Effector memory CD8-positive, alpha-beta T cell (primary cell): ENCODE results near the gene ZFP14.

Experiments used
- ATAC-seq: fragments of 150-1000 bp; cut with Tn5 transposase; replicated peaks from 2 replicates; pipeline ENCODE4 v1.10.0; 2021; ENCODE audit warnings: mild to moderate bottlenecking, moderate library complexity
- DNase-seq, 3 experiments: peaks; one replicate each; pipeline ENCODE4 v3.0.0; 2021
- H3K27ac Mint-ChIP-seq, 2 donors: one replicate each; pipeline ENCODE4 v1.8.0; 2022; ENCODE audit warnings: mild to moderate bottlenecking in 2 of 2, mixed read lengths in 2 of 2, moderate library complexity in 2 of 2
- H3K27me3 Mint-ChIP-seq, 2 donors: one replicate each; pipeline ENCODE4 v1.8.0; 2022; ENCODE audit warnings: mixed read lengths in 2 of 2
- H3K36me3 Mint-ChIP-seq: one replicate; pipeline ENCODE4 v1.8.0; 2022; ENCODE audit warnings: mild to moderate bottlenecking, moderate library complexity, mixed read lengths; ENCODE audit not compliant: insufficient read depth
- H3K4me1 Mint-ChIP-seq, 2 donors: one replicate each; pipeline ENCODE4 v1.8.0; 2022; ENCODE audit warnings: low read depth in 2 of 2, mixed read lengths in 2 of 2
- H3K4me3 Mint-ChIP-seq, 2 donors: one replicate each; pipeline ENCODE4 v1.8.0; 2022; ENCODE audit warnings: mild to moderate bottlenecking in 2 of 2, mixed read lengths in 2 of 2, moderate library complexity in 2 of 2
- H3K9me3 Mint-ChIP-seq, 2 donors: one replicate each; pipeline ENCODE4 v1.8.0; 2022; ENCODE audit warnings: mixed read lengths in 2 of 2
- total RNA-seq, 9 experiments: gene quantifications; one replicate each; lab custom pipeline; 2026; lab: John Stamatoyannopoulos, UW

ZFP14 gene
- 6.8 to 46.2 (median 12.1) reads per million in 9 experiments for total RNA-seq

- peak within 1 kb of the TSS; percentile 97 for H3K4me3 Mint-ChIP-seq
- H3K4me1 Mint-ChIP-seq, result peaks cover 19 to 25% of the 10 kb centered on the region in 2 donors
- peak; percentile 98 for ATAC-seq
- no peaks in the 10 kb centered on the region for H3K9me3 Mint-ChIP-seq
- peak; percentile 92 to 94 (median 93) for DNase-seq
- H3K27ac Mint-ChIP-seq, result peak within 1 kb of the TSS; percentile 97 to 98
- H3K27me3 Mint-ChIP-seq, result no peaks in the 10 kb centered on the region
- H3K36me3 Mint-ChIP-seq, result peaks cover 31% of the 10 kb centered on the region
These were observed at the start of gene ZFP14 for GRCh38 chr19:36378625-36379509. Gene ZFP14 (minus strand): TSS chr19:36379201. CDS start chr19:36367892, 11,309 bp downstream.

GRCh38 chr19:36423925-36424324 lies 44.9 kb upstream of the ZFP14 start:
- H3K4me3 Mint-ChIP-seq, result no peak overlapping the region
- peaks cover 3% of the 10 kb centered on the region for H3K36me3 Mint-ChIP-seq

GRCh38 chr19:36421749-36422481 lies 42.9 kb upstream of the ZFP14 start:
- peak overlapping the region in 1 of 2 donors; percentile 4 for H3K4me3 Mint-ChIP-seq
- H3K27ac Mint-ChIP-seq, result no peak overlapping the region
- H3K36me3 Mint-ChIP-seq, result peaks cover 16% of the 10 kb centered on the region
- DNase-seq, result no peak
- no peak for ATAC-seq
- peaks cover 1 to 3% of the 10 kb centered on the region in 2 donors for H3K9me3 Mint-ChIP-seq
- H3K4me1 Mint-ChIP-seq, result peaks cover 16% of the 10 kb centered on the region in 2 donors
- H3K27me3 Mint-ChIP-seq, result peaks cover 16 to 46% of the 10 kb centered on the region in 2 donors

More at GRCh38 chr19:36423925-36424324, 44.9 kb upstream of the ZFP14 start:
- ATAC-seq (no peak), DNase-seq (no peak)
- Mint-ChIP-seq H3K27me3 (peaks cover 16 to 52% of the 10 kb centered on the region in 2 donors), H3K27ac (no peak overlapping the region), H3K4me1 (no peaks in the 10 kb centered on the region), H3K9me3 (peaks cover 1 to 8% of the 10 kb centered on the region in 2 donors)

- H3K27ac Mint-ChIP-seq, result no peak overlapping the region
- peaks cover 16 to 38% of the 10 kb centered on the region in 2 donors for H3K27me3 Mint-ChIP-seq
- H3K4me1 Mint-ChIP-seq, result peaks cover 16 to 19% of the 10 kb centered on the region in 2 donors
These were observed 42.2 kb upstream of the ZFP14 start for GRCh38 chr19:36420961-36421748.

GRCh38 chr19:36418287-36419001 lies 39.4 kb upstream of the ZFP14 start, which contains the start of gene ZFP82:
Gene ZFP82 (minus strand): TSS chr19:36418644. CDS start chr19:36409789, 8,855 bp downstream.
- peak; percentile 88 for ATAC-seq
- no peaks in the 10 kb centered on the region for H3K9me3 Mint-ChIP-seq
- peak within 1 kb of the TSS; percentile 98 to 99 for H3K4me3 Mint-ChIP-seq
- H3K4me1 Mint-ChIP-seq, result peaks cover 16 to 25% of the 10 kb centered on the region in 2 donors
- H3K27me3 Mint-ChIP-seq, result peaks cover 16 to 26% of the 10 kb centered on the region in 2 donors
- H3K27ac Mint-ChIP-seq, result peak within 1 kb of the TSS; percentile 98 to 99
- peak; percentile 62 to 71 (median 67) for DNase-seq
- H3K36me3 Mint-ChIP-seq, result peaks cover 16% of the 10 kb centered on the region

More at GRCh38 chr19:36420961-36421748, 42.2 kb upstream of the ZFP14 start:
- peak overlapping the region in 1 of 2 donors; percentile 34 for H3K4me3 Mint-ChIP-seq
- peaks cover 16% of the 10 kb centered on the region for H3K36me3 Mint-ChIP-seq
- DNase-seq (no peak), ATAC-seq (no peak)
- H3K9me3 Mint-ChIP-seq, result no peaks in the 10 kb centered on the region

- H3K27ac Mint-ChIP-seq, result peak overlapping the region; percentile 98 to 99
- H3K27me3 Mint-ChIP-seq, result peaks cover 16 to 25% of the 10 kb centered on the region in 2 donors
- DNase-seq (no peak), ATAC-seq (no peak)
- peak overlapping the region; percentile 98 to 99 for H3K4me3 Mint-ChIP-seq
- peaks cover 16 to 25% of the 10 kb centered on the region in 2 donors for H3K4me1 Mint-ChIP-seq
- H3K9me3 Mint-ChIP-seq, result no peaks in the 10 kb centered on the region
- peaks cover 16% of the 10 kb centered on the region for H3K36me3 Mint-ChIP-seq
These were observed 38.8 kb upstream of the ZFP14 start for GRCh38 chr19:36417752-36418286.

- ATAC-seq, result no peak
- Mint-ChIP-seq H3K9me3 (peaks cover 2 to 8% of the 10 kb centered on the region in 2 donors), H3K36me3 (peaks cover 47% of the 10 kb centered on the region)
These were observed 30.8 kb upstream of the ZFP14 start for GRCh38 chr19:36409841-36410240.

GRCh38 chr19:36408101-36408500 lies 29.1 kb upstream of the ZFP14 start:
- peaks cover 56% of the 10 kb centered on the region for H3K36me3 Mint-ChIP-seq
- H3K4me1 Mint-ChIP-seq, result peaks cover 0 to 21% of the 10 kb centered on the region in 2 donors
- H3K4me3 Mint-ChIP-seq, result no peak overlapping the region
- no peaks in the 10 kb centered on the region for H3K27me3 Mint-ChIP-seq
- ATAC-seq (no peak), DNase-seq (no peak)
- peaks cover 2 to 8% of the 10 kb centered on the region in 2 donors for H3K9me3 Mint-ChIP-seq
- H3K27ac Mint-ChIP-seq, result no peak overlapping the region

More at GRCh38 chr19:36409841-36410240, 30.8 kb upstream of the ZFP14 start:
- H3K4me3 Mint-ChIP-seq, result no peak overlapping the region
- H3K27ac Mint-ChIP-seq, result no peak overlapping the region
- no peaks in the 10 kb centered on the region for H3K27me3 Mint-ChIP-seq
- peaks cover 0 to 17% of the 10 kb centered on the region in 2 donors for H3K4me1 Mint-ChIP-seq
- no peak for DNase-seq

- Mint-ChIP-seq H3K4me3 (no peak overlapping the region), H3K4me1 (peaks cover 0 to 7% of the 10 kb centered on the region in 2 donors), H3K36me3 (peaks cover 72% of the 10 kb centered on the region), H3K27me3 (no peaks in the 10 kb centered on the region), H3K27ac (no peak overlapping the region), H3K9me3 (peaks cover 11 to 16% of the 10 kb centered on the region in 2 donors)
- ATAC-seq (no peak), DNase-seq (no peak)
These were observed 25.5 kb upstream of the ZFP14 start for GRCh38 chr19:36404498-36404897.

- Mint-ChIP-seq H3K27me3 (no peaks in the 10 kb centered on the region), H3K4me1 (peaks cover 0 to 4% of the 10 kb centered on the region in 2 donors), H3K27ac (no peak overlapping the region), H3K36me3 (peaks cover 65% of the 10 kb centered on the region), H3K4me3 (no peak overlapping the region), H3K9me3 (peaks cover 9 to 15% of the 10 kb centered on the region in 2 donors)
- DNase-seq (no peak), ATAC-seq (no peak)
These were observed 22.5 kb upstream of the ZFP14 start for GRCh38 chr19:36401475-36401874.

GRCh38 chr19:36398571-36398970 lies 19.6 kb upstream of the ZFP14 start:
- no peaks in the 10 kb centered on the region for H3K4me1 Mint-ChIP-seq
- DNase-seq, result no peak
- H3K36me3 Mint-ChIP-seq, result peaks cover 43% of the 10 kb centered on the region
- H3K4me3 Mint-ChIP-seq, result no peak overlapping the region
- H3K27me3 Mint-ChIP-seq, result no peaks in the 10 kb centered on the region
- no peak overlapping the region for H3K27ac Mint-ChIP-seq
- no peak for ATAC-seq
- peaks cover 16 to 33% of the 10 kb centered on the region in 2 donors for H3K9me3 Mint-ChIP-seq
